Gastroesophageal sphincter (tissue), 3 donors: ENCODE measurements around the gene PTPRF.

Experiments used
- CTCF ChIP-seq, 4 experiments: fragments of 200-600 bp in 2 of 4; fragments of 450-650 bp in 2 of 4; sonication (generic) in 1 of 4; IDR thresholded peaks; one replicate each; pipeline ENCODE4 v1.5.1; 2017 to 2019; ENCODE audit warnings: antibody characterized with exemption in 4 of 4, mild to moderate bottlenecking in 2 of 4, moderate library complexity in 2 of 4
- EP300 ChIP-seq: sonication (generic); formaldehyde crosslinking; IDR thresholded peaks from one replicate; pipeline ENCODE4 v1.6.1; 2017; ENCODE audit warnings: antibody characterized with exemption, mild to moderate bottlenecking
- POLR2A ChIP-seq, 2 donors: fragments of 450-650 bp; IDR thresholded peaks; one replicate each; pipeline ENCODE4 v1.6.1; 2017; ENCODE audit warnings: antibody characterized with exemption in 2 of 2, mild to moderate bottlenecking in 2 of 2, moderate library complexity in 1 of 2
- POLR2AphosphoS5 ChIP-seq: sonication (generic); formaldehyde crosslinking; IDR thresholded peaks from one replicate; pipeline ENCODE4 v1.6.1; 2017; ENCODE audit warnings: antibody characterized with exemption

- TF ChIP-seq CTCF (IDR thresholded peaks at IDR 0.05): no peak
- no peak for TF ChIP-seq POLR2A (IDR thresholded peaks at IDR 0.05)
- no peak for TF ChIP-seq POLR2AphosphoS5
- TF ChIP-seq EP300: no peak
These were observed 142.6 kb downstream of the PTPRF start for GRCh38 chr1:43673261-43673660.
